C4-2B (cell line): Measurements from ENCODE around the gene GPR162.

Source experiments
- ZFX ChIP-seq: fragments of 450-650 bp; IDR thresholded peaks from 2 replicates; pipeline ENCODE4 v1.6.1; 2017
- TF ChIP-seq, protein P1 (sequence below): fragments of 450-650 bp; conservative IDR thresholded peaks from 2 replicates; pipeline ENCODE4 v1.5.1; 2017; ENCODE audit warnings: mild to moderate bottlenecking

DNA sequence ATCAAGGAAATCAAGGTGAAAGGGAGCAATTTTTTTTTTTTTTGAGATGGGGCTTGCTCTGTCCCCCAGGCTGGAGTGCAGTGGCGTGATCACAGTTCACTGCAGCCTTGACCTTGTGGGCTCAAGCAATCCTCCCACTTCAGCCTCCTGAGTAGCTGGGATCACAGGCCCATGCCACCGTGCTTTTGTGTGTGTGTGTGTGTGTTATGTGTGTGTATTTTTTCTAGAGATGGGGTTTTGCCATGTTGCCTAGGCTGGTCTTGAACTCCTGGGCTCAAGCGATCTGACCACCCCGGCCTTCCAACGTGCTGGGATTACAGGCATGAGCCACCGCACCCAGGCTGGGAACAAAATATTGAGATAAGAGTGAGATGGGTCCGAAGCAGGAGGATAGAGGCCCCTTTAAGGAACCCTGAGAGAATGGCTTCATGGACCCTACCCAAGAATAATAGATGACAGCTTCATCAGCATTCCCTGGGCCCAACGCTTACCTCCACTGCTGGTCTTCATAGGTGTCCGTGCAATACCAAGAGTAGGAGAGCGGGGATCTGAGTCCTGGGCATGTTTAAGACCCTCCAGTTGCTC lies 28.4 kb downstream of the GPR162 start:
- TF ChIP-seq, protein P1, sequence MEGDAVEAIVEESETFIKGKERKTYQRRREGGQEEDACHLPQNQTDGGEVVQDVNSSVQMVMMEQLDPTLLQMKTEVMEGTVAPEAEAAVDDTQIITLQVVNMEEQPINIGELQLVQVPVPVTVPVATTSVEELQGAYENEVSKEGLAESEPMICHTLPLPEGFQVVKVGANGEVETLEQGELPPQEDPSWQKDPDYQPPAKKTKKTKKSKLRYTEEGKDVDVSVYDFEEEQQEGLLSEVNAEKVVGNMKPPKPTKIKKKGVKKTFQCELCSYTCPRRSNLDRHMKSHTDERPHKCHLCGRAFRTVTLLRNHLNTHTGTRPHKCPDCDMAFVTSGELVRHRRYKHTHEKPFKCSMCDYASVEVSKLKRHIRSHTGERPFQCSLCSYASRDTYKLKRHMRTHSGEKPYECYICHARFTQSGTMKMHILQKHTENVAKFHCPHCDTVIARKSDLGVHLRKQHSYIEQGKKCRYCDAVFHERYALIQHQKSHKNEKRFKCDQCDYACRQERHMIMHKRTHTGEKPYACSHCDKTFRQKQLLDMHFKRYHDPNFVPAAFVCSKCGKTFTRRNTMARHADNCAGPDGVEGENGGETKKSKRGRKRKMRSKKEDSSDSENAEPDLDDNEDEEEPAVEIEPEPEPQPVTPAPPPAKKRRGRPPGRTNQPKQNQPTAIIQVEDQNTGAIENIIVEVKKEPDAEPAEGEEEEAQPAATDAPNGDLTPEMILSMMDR = no peak
- no peak for TF ChIP-seq ZFX
